Fibroblast of lung (primary cell): ENCODE results near the gene CFAP97D1. TPM values are rescaled to one million over a fixed set of nuclear protein-coding genes. Genes with fewer than 3 reads are reported as not detected.

Source experiments
- DNase-seq, 2 donors: peaks; one replicate each; pipeline versions ENCODE4 v3.0.0 to v3.0.0-alpha.2; 2010; ENCODE audit warnings: low read depth in 2 of 2
- H2AFZ ChIP-seq: 2 replicates; pipeline ENCODE4 v1.5.1; 2012; ENCODE audit warnings: low read length, control low read depth, inconsistent platforms
- H3K27ac ChIP-seq: 2 replicates; pipeline ENCODE4 v1.5.1; 2011; ENCODE audit warnings: low read length, control low read depth; ENCODE audit not compliant: insufficient read depth
- H3K27me3 ChIP-seq: 2 replicates; pipeline ENCODE4 v1.5.1; 2011; ENCODE audit warnings: mild to moderate bottlenecking, low read length; ENCODE audit not compliant: control insufficient read depth, insufficient read depth
- H3K36me3 ChIP-seq: 2 replicates; pipeline ENCODE4 v1.5.1; 2011; ENCODE audit warnings: low read length; ENCODE audit not compliant: control insufficient read depth, insufficient read depth
- H3K4me1 ChIP-seq: 2 replicates; pipeline ENCODE4 v1.5.1; 2011; ENCODE audit warnings: low read length; ENCODE audit not compliant: control insufficient read depth, insufficient read depth; ENCODE audit errors: extremely low read depth
- H3K4me2 ChIP-seq: 2 replicates; pipeline ENCODE4 v1.5.1; 2011; ENCODE audit warnings: low read length, control low read depth; ENCODE audit not compliant: insufficient read depth; ENCODE audit errors: extremely low read depth
- H3K4me3 ChIP-seq, 4 experiments: fragments of 200-600 bp in 1 of 4; sonication (generic) in 1 of 4; replicated peaks in 1 of 4; 2 replicates each; pipeline ENCODE4 v1.5.1; 2011 to 2016; ENCODE audit warnings: low read length in 4 of 4, low read depth in 3 of 4, mild to moderate bottlenecking in 3 of 4, control low read depth in 2 of 4, inconsistent platforms in 1 of 4, mixed read lengths in 1 of 4; ENCODE audit not compliant: insufficient read depth in 1 of 4; ENCODE audit errors: control extremely low read depth in 1 of 4
- H3K79me2 ChIP-seq: 2 replicates; pipeline ENCODE4 v1.5.1; 2012; ENCODE audit warnings: mild to moderate bottlenecking, low read length, inconsistent platforms; ENCODE audit not compliant: control insufficient read depth, insufficient read depth
- H3K9ac ChIP-seq: 2 replicates; pipeline ENCODE4 v1.5.1; 2011; ENCODE audit warnings: mild to moderate bottlenecking, low read length, control low read depth; ENCODE audit not compliant: insufficient read depth
- H3K9me3 ChIP-seq: 2 replicates; pipeline ENCODE4 v1.5.1; 2012; ENCODE audit warnings: low read depth, low read length; ENCODE audit not compliant: control insufficient read depth, insufficient read depth
- H4K20me1 ChIP-seq: 2 replicates; pipeline ENCODE4 v1.5.1; 2011; ENCODE audit warnings: low read length; ENCODE audit not compliant: control insufficient read depth, insufficient read depth; ENCODE audit errors: extremely low read depth
- EZH2 ChIP-seq: IDR thresholded peaks from 2 replicates; pipeline ENCODE4 v1.5.1; 2012; ENCODE audit warnings: low read length, control low read depth, mild to moderate bottlenecking; ENCODE audit errors: missing control alignments
- polyA plus RNA-seq, 2 donors: library from polyadenylated mRNA; depleted of rRNA in 1 of 2; stranded (reverse) in 1 of 2; unstranded in 1 of 2; fragments of >200 nt; gene quantifications; 2 replicates each; pipeline ENCODE4 v1.2.1, GENCODE V29; 2011 to 2012; ENCODE audit warnings: missing spikeins in 1 of 2
- total RNA-seq: library from RNA; depleted of rRNA; stranded (reverse); fragments of >200 nt; gene quantifications from 2 replicates; pipeline ENCODE4 v1.2.1, GENCODE V29; 2014
- TF ChIP-seq, protein P1 (sequence below), 2 donors: IDR thresholded peaks in 1 of 2; conservative IDR thresholded peaks in 1 of 2; 1 replicate in 1 of 2; 2 replicates in 1 of 2; pipeline ENCODE4 v1.5.1; 2011 to 2012; ENCODE audit warnings: low read length in 2 of 2, control low read depth in 1 of 2, inconsistent platforms in 1 of 2, low read depth in 1 of 2, mild to moderate bottlenecking in 1 of 2

CFAP97D1 gene
- total and polyA plus RNA-seq, 2 donors (not counting 1 experiment from before 2014, with no cell fraction given), result under 0.01 to 0.02 TPM

DNA sequence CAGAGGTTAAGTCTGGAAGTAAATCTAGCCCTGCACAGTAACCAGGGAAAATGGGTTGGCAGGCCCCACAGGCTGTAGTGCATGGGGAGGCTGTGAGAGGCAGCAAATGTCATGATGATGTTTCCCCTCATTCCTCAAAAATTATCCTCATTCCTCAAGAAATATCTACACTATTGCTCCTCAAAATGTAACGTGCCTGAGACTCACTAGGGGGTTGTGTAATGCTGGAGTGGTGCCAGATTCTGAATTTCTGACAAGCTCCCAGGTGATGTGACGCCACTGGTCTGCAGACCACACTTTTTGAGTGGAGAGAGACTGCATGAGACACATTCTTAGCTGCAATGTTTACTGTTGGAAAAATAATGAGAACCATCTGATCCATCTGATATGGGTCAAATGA lies 53.9 kb downstream of the CFAP97D1 start:
- Histone ChIP-seq H3K4me1 (peaks cover 8% of the 10 kb centered on the region), H4K20me1 (no peaks in the 10 kb centered on the region), H3K4me2 (no peak overlapping the region), H3K9me3 (no peaks in the 10 kb centered on the region), H3K36me3 (peaks cover 14% of the 10 kb centered on the region), H3K79me2 (no peaks in the 10 kb centered on the region), H3K4me3 (no peak overlapping the region), H3K9ac (no peak overlapping the region), H3K27me3 (no peaks in the 10 kb centered on the region), H3K27ac (no peak overlapping the region), H2AFZ (no peak overlapping the region)
- no peak for TF ChIP-seq EZH2
- TF ChIP-seq, protein P1, sequence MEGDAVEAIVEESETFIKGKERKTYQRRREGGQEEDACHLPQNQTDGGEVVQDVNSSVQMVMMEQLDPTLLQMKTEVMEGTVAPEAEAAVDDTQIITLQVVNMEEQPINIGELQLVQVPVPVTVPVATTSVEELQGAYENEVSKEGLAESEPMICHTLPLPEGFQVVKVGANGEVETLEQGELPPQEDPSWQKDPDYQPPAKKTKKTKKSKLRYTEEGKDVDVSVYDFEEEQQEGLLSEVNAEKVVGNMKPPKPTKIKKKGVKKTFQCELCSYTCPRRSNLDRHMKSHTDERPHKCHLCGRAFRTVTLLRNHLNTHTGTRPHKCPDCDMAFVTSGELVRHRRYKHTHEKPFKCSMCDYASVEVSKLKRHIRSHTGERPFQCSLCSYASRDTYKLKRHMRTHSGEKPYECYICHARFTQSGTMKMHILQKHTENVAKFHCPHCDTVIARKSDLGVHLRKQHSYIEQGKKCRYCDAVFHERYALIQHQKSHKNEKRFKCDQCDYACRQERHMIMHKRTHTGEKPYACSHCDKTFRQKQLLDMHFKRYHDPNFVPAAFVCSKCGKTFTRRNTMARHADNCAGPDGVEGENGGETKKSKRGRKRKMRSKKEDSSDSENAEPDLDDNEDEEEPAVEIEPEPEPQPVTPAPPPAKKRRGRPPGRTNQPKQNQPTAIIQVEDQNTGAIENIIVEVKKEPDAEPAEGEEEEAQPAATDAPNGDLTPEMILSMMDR (conservative IDR thresholded peaks at IDR 0.05 in 1 of 2, IDR thresholded peaks at IDR 0.05 in 1 of 2; ENCODE audit: low read depth in 1 of 2, low read length in 2 of 2), result no peak
- DNase-seq, result peak; percentile 14 to 47

Other genes starting within 250 kb of the CFAP97D1 start
- gene ETV4, start 234.1 kb upstream of the CFAP97D1 start, total RNA-seq, result 0.33 and 0.51 TPM in 2 replicates
- gene ETV4, start 234.1 kb upstream of the CFAP97D1 start, polyA plus RNA-seq, result 1.8 and 4.1 TPM in 2 replicates
- not detected in 2 replicates for gene MEOX1, start 118.5 kb upstream of the CFAP97D1 start, total RNA-seq
- gene MEOX1, start 118.5 kb upstream of the CFAP97D1 start, polyA plus RNA-seq, result not detected in 2 replicates
- not detected in 2 replicates for gene SOST, start 21.6 kb upstream of the CFAP97D1 start, total RNA-seq
- gene SOST, start 21.6 kb upstream of the CFAP97D1 start, polyA plus RNA-seq, result not detected in 2 replicates
- gene DUSP3, start 1.5 kb upstream of the CFAP97D1 start, total RNA-seq, result 43.4 and 51.2 TPM in 2 replicates
- gene DUSP3, start 1.5 kb upstream of the CFAP97D1 start, polyA plus RNA-seq, result 54.0 and 55.9 TPM in 2 replicates
- gene MPP3, start 52.7 kb downstream of the CFAP97D1 start, total RNA-seq, result 4.4 and 6.9 TPM in 2 replicates
- 4.6 and 5.7 TPM in 2 replicates for gene MPP3, start 52.7 kb downstream of the CFAP97D1 start, polyA plus RNA-seq
- gene CD300LG, start 66.7 kb downstream of the CFAP97D1 start, total RNA-seq, result not detected in 2 replicates
- not detected in 2 replicates for gene CD300LG, start 66.7 kb downstream of the CFAP97D1 start, polyA plus RNA-seq
- gene MPP2, start 127.1 kb downstream of the CFAP97D1 start, total RNA-seq, result 1.3 and 2.1 TPM in 2 replicates
- gene MPP2, start 127.1 kb downstream of the CFAP97D1 start, polyA plus RNA-seq, result 1.2 and 1.9 TPM in 2 replicates
- gene PPY, start 162.0 kb downstream of the CFAP97D1 start, total RNA-seq, result not detected in 2 replicates
- not detected in 2 replicates for gene PPY, start 162.0 kb downstream of the CFAP97D1 start, polyA plus RNA-seq
- 0.33 TPM in 1 of 2 replicates, not detected in the other for gene PYY, start 173.5 kb downstream of the CFAP97D1 start, total RNA-seq
- gene PYY, start 173.5 kb downstream of the CFAP97D1 start, polyA plus RNA-seq, result not detected in 2 replicates
- 3.3 and 7.4 TPM in 2 replicates for gene NAGS, start 224.2 kb downstream of the CFAP97D1 start, total RNA-seq
- gene NAGS, start 224.2 kb downstream of the CFAP97D1 start, polyA plus RNA-seq, result 0.58 and 0.95 TPM in 2 replicates
- gene TMEM101, start 234.5 kb downstream of the CFAP97D1 start, total RNA-seq, result 99.4 and 107 TPM in 2 replicates
- 26.0 and 32.3 TPM in 2 replicates for gene TMEM101, start 234.5 kb downstream of the CFAP97D1 start, polyA plus RNA-seq